MG63 (cell line): Measurements from ENCODE around the gene HGD. TPM values are rescaled to one million over a fixed set of nuclear protein-coding genes. Genes with fewer than 3 reads are reported as not detected.
"Not testable (repeated sequence)": the region's sequence is repeated elsewhere in the genome, so short reads cannot be mapped to it uniquely, and the experiment has no call there.

ENCODE experiments used
- DNase-seq: peaks from one replicate; pipeline ENCODE4 v3.0.0-alpha.2; 2020
- H3K27me3 ChIP-seq: fragments of 250-450 bp; sonication (Bioruptor Pico); 2 replicates; pipeline ENCODE4 v1.5.1; 2020; ENCODE audit warnings: mild to moderate bottlenecking, moderate library complexity
- H3K36me3 ChIP-seq: fragments of 250-450 bp; sonication (Bioruptor Pico); 2 replicates; pipeline ENCODE4 v1.5.1; 2020; ENCODE audit warnings: mild to moderate bottlenecking, moderate library complexity
- H3K4me3 ChIP-seq: fragments of 250-450 bp; sonication (Bioruptor Pico); 2 replicates; pipeline ENCODE4 v1.5.1; 2020; ENCODE audit warnings: mild to moderate bottlenecking, moderate library complexity
- H3K9me3 ChIP-seq: fragments of 250-450 bp; sonication (Bioruptor Pico); 2 replicates; pipeline ENCODE4 v1.5.1; 2020; ENCODE audit warnings: mild to moderate bottlenecking, moderate library complexity
- total RNA-seq: library from RNA; depleted of rRNA; stranded (reverse); fragments of >200 nt; shearing (Covaris generic); gene quantifications from 2 replicates; pipeline ENCODE4 v1.2.3, GENCODE V29; 2014; ENCODE audit warnings: low replicate concordance

Gene HGD
- total RNA-seq, 1 experiment from 2014 or later, result not detected

GRCh38 chr3:120652281-120652680 lies 29.8 kb downstream of the HGD start:
- Histone ChIP-seq H3K36me3 (no peaks in the 10 kb centered on the region), H3K9me3 (no peaks in the 10 kb centered on the region), H3K27me3 (no peaks in the 10 kb centered on the region), H3K4me3 (no peak overlapping the region)
- DNase-seq, result no peak

GRCh38 chr3:120650311-120650710 lies 31.7 kb downstream of the HGD start:
- H3K27me3 ChIP-seq, result no peaks in the 10 kb centered on the region
- DNase-seq, result no peak
- no peaks in the 10 kb centered on the region for H3K9me3 ChIP-seq
- no peaks in the 10 kb centered on the region for H3K36me3 ChIP-seq
- no peak overlapping the region for H3K4me3 ChIP-seq

GRCh38 chr3:120649830-120650233 lies 32.2 kb downstream of the HGD start:
- H3K36me3 ChIP-seq, result no peaks in the 10 kb centered on the region
- no peaks in the 10 kb centered on the region for H3K9me3 ChIP-seq
- no peak overlapping the region for H3K4me3 ChIP-seq
- no peak for DNase-seq
- no peaks in the 10 kb centered on the region for H3K27me3 ChIP-seq

- DNase-seq, result peak; percentile 31
- no peaks in the 10 kb centered on the region for H3K36me3 ChIP-seq
- no peak overlapping the region for H3K4me3 ChIP-seq
- no peaks in the 10 kb centered on the region for H3K27me3 ChIP-seq
- H3K9me3 ChIP-seq, result no peaks in the 10 kb centered on the region
Observed at GRCh38 chr3:120648290-120648689, 33.7 kb downstream of the HGD start.

- Histone ChIP-seq H3K36me3 (no peaks in the 10 kb centered on the region), H3K27me3 (no peaks in the 10 kb centered on the region), H3K4me3 (no peak overlapping the region), H3K9me3 (no peaks in the 10 kb centered on the region)
- DNase-seq, result no peak
Observed at GRCh38 chr3:120646771-120647432, 35.1 kb downstream of the HGD start.

- no peak for DNase-seq
- no peaks in the 10 kb centered on the region for H3K36me3 ChIP-seq
- H3K9me3 ChIP-seq, result no peaks in the 10 kb centered on the region
- no peak overlapping the region for H3K4me3 ChIP-seq
- no peaks in the 10 kb centered on the region for H3K27me3 ChIP-seq
Observed at GRCh38 chr3:120645083-120645845, 36.8 kb downstream of the HGD start.

- H3K4me3 ChIP-seq, result no peak overlapping the region
- H3K36me3 ChIP-seq, result no peaks in the 10 kb centered on the region
- H3K27me3 ChIP-seq, result no peaks in the 10 kb centered on the region
- DNase-seq, result peak; percentile 18
- no peaks in the 10 kb centered on the region for H3K9me3 ChIP-seq
Observed at GRCh38 chr3:120642368-120642948, 39.6 kb downstream of the HGD start.

GRCh38 chr3:120641696-120642246 lies 40.3 kb downstream of the HGD start:
- H3K4me3 ChIP-seq, result no peak overlapping the region
- no peaks in the 10 kb centered on the region for H3K36me3 ChIP-seq
- H3K27me3 ChIP-seq, result no peaks in the 10 kb centered on the region
- no peaks in the 10 kb centered on the region for H3K9me3 ChIP-seq
- DNase-seq, result no peak

- H3K27me3 ChIP-seq, result no peaks in the 10 kb centered on the region
Observed at GRCh38 chr3:120640231-120640630, 41.8 kb downstream of the HGD start.

GRCh38 chr3:120638820-120639219 lies 43.2 kb downstream of the HGD start:
- H3K4me3 ChIP-seq, H3K9me3 ChIP-seq, H3K27me3 ChIP-seq, H3K36me3 ChIP-seq, DNase-seq: not testable (repeated sequence)

More at GRCh38 chr3:120640231-120640630, 41.8 kb downstream of the HGD start:
- H3K4me3 ChIP-seq, result no peak overlapping the region
- H3K36me3 ChIP-seq, result no peaks in the 10 kb centered on the region
- DNase-seq, result no peak
- H3K9me3 ChIP-seq, result no peaks in the 10 kb centered on the region

GRCh38 chr3:120637851-120638559 lies 44.0 kb downstream of the HGD start:
- Histone ChIP-seq H3K9me3 (no peaks in the 10 kb centered on the region), H3K4me3 (no peak overlapping the region), H3K36me3 (no peaks in the 10 kb centered on the region), H3K27me3 (no peaks in the 10 kb centered on the region)
- no peak for DNase-seq

- no peak for DNase-seq
- Histone ChIP-seq H3K9me3 (no peaks in the 10 kb centered on the region), H3K27me3 (no peaks in the 10 kb centered on the region), H3K4me3 (no peak overlapping the region), H3K36me3 (no peaks in the 10 kb centered on the region)
Observed at GRCh38 chr3:120636795-120637401, 45.1 kb downstream of the HGD start.

- Histone ChIP-seq H3K4me3 (no peak overlapping the region), H3K36me3 (no peaks in the 10 kb centered on the region), H3K9me3 (no peaks in the 10 kb centered on the region), H3K27me3 (no peaks in the 10 kb centered on the region)
- no peak for DNase-seq
Observed at GRCh38 chr3:120634539-120634938, 47.5 kb downstream of the HGD start.

GRCh38 chr3:120625159-120625586 lies 56.9 kb downstream of the HGD start:
- peak; percentile 54 for DNase-seq
- Histone ChIP-seq H3K27me3 (no peaks in the 10 kb centered on the region), H3K36me3 (no peaks in the 10 kb centered on the region), H3K9me3 (peaks cover 3% of the 10 kb centered on the region), H3K4me3 (no peak overlapping the region)

GRCh38 chr3:120623727-120624093 lies 58.3 kb downstream of the HGD start:
- Histone ChIP-seq H3K36me3 (no peaks in the 10 kb centered on the region), H3K4me3 (no peak overlapping the region), H3K27me3 (no peaks in the 10 kb centered on the region), H3K9me3 (peaks cover 3% of the 10 kb centered on the region)
- no peak for DNase-seq

- H3K27me3 ChIP-seq, result no peaks in the 10 kb centered on the region
- H3K36me3 ChIP-seq, result no peaks in the 10 kb centered on the region
- H3K4me3 ChIP-seq, result no peak overlapping the region
- DNase-seq, result peak; percentile 47
- peaks cover 3% of the 10 kb centered on the region for H3K9me3 ChIP-seq
Observed at GRCh38 chr3:120622870-120623726, 58.9 kb downstream of the HGD start.
